ENCODE data around the gene LDLRAD3.

DNA sequence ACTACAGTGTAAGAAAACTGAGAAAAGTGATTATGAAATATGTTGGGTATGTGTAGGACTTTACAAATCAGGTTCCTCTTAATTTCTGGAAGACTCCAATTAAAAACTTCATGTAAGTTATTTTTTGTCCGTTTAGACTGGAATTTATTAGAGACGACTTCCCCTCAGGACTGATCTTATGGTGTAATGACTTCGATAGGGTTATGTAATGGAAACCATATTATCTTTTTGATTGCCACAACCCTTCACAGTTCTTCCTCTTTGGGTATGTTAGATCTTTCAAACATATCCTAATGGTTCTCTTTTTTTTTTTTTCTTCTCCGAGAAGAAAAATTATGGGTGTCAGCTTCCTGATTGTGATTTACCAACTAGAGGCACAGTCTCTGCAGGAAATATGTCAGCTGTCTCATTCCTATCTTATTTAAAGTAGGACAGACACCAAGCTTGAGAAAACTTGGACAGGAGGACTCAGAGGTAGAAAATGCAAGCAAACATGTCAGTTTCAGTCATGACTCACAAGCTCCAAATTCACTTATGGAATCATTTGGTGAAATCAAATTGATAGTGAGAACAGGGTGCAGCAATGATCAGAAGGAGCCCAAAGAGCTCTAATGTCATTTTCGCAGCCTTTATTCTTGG, 11.1 kb upstream of the LDLRAD3 start:
- TF ChIP-seq, protein P1, sequence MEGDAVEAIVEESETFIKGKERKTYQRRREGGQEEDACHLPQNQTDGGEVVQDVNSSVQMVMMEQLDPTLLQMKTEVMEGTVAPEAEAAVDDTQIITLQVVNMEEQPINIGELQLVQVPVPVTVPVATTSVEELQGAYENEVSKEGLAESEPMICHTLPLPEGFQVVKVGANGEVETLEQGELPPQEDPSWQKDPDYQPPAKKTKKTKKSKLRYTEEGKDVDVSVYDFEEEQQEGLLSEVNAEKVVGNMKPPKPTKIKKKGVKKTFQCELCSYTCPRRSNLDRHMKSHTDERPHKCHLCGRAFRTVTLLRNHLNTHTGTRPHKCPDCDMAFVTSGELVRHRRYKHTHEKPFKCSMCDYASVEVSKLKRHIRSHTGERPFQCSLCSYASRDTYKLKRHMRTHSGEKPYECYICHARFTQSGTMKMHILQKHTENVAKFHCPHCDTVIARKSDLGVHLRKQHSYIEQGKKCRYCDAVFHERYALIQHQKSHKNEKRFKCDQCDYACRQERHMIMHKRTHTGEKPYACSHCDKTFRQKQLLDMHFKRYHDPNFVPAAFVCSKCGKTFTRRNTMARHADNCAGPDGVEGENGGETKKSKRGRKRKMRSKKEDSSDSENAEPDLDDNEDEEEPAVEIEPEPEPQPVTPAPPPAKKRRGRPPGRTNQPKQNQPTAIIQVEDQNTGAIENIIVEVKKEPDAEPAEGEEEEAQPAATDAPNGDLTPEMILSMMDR (IDR thresholded peaks at IDR 0.05; ENCODE audit: low read depth, low read length) = no peak
- no peak for TF ChIP-seq EZH2phosphoT487 (IDR thresholded peaks at IDR 0.05; ENCODE audit: low read depth)
